ENCODE data around the gene VTI1A.

GRCh38 chr10:112618814-112619213, 171.8 kb downstream of the VTI1A start:
- no peak for TF ChIP-seq CTCF (IDR thresholded peaks at IDR 0.05)
- no peak for TF ChIP-seq POLR2A (IDR thresholded peaks at IDR 0.05)
- no peak for TF ChIP-seq EP300 (IDR thresholded peaks at IDR 0.05)

Measured in ovary (tissue), 3 donors.